HFFc6 (cell line): ENCODE data around the gene CALHM3. TPM values are rescaled to one million over a fixed set of nuclear protein-coding genes. Genes with fewer than 3 reads are reported as not detected.

ENCODE experiments used
- DNase-seq: peaks from one replicate; pipeline ENCODE4 v3.0.0-alpha.2; 2018
- H3K27ac Mint-ChIP-seq: 2 replicates; pipeline ENCODE4 v1.8.0; 2020; ENCODE audit warnings: mild to moderate bottlenecking, mixed read lengths
- H3K27me3 Mint-ChIP-seq: 2 replicates; pipeline ENCODE4 v1.8.0; 2021; ENCODE audit warnings: mild to moderate bottlenecking, moderate library complexity, mixed read lengths; ENCODE audit not compliant: insufficient read depth
- H3K36me3 Mint-ChIP-seq: 2 replicates; pipeline ENCODE4 v1.8.0; 2021; ENCODE audit warnings: low read depth, mixed read lengths
- H3K4me1 Mint-ChIP-seq: 2 replicates; pipeline ENCODE4 v1.8.0; 2020; ENCODE audit warnings: low read depth, mixed read lengths
- H3K4me3 Mint-ChIP-seq: 2 replicates; pipeline ENCODE4 v1.8.0; 2020; ENCODE audit warnings: mild to moderate bottlenecking, moderate library complexity, mixed read lengths
- H3K9me3 Mint-ChIP-seq: 2 replicates; pipeline ENCODE4 v1.8.0; 2020; ENCODE audit warnings: mild to moderate bottlenecking, mixed read lengths
- CTCF ChIP-seq: fragments of 200-600 bp; sonication (generic); IDR thresholded peaks from 2 replicates; pipeline ENCODE4 v1.5.0; 2021; ENCODE audit warnings: antibody characterized with exemption, mild to moderate bottlenecking
- total RNA-seq, 6 experiments: library from RNA; stranded (reverse); fragmentation: NEBNext Ultra II Directional; extraction: Animal tissue kit (Norgen Biotek cat#: 25700); gene quantifications; 2 replicates in 1 of 6; 3 replicates in 5 of 6; pipeline ENCODE4 v1.2.3, GENCODE V29; 2021

The CALHM3 gene
- total RNA-seq, 6 experiments from 2014 or later, result 0.09 TPM; not detected in 5

- Mint-ChIP-seq H3K9me3 (peaks cover 18% of the 10 kb centered on the region), H3K4me3 (no peak overlapping the region), H3K36me3 (peaks cover 16% of the 10 kb centered on the region), H3K27ac (no peak overlapping the region), H3K27me3 (peaks cover 27% of the 10 kb centered on the region), H3K4me1 (peaks cover 8% of the 10 kb centered on the region)
- TF ChIP-seq CTCF, result no peak
- no peak for DNase-seq
These were observed 40.8 kb upstream of the CALHM3 start for GRCh38 chr10:103519798-103520197.

DNA sequence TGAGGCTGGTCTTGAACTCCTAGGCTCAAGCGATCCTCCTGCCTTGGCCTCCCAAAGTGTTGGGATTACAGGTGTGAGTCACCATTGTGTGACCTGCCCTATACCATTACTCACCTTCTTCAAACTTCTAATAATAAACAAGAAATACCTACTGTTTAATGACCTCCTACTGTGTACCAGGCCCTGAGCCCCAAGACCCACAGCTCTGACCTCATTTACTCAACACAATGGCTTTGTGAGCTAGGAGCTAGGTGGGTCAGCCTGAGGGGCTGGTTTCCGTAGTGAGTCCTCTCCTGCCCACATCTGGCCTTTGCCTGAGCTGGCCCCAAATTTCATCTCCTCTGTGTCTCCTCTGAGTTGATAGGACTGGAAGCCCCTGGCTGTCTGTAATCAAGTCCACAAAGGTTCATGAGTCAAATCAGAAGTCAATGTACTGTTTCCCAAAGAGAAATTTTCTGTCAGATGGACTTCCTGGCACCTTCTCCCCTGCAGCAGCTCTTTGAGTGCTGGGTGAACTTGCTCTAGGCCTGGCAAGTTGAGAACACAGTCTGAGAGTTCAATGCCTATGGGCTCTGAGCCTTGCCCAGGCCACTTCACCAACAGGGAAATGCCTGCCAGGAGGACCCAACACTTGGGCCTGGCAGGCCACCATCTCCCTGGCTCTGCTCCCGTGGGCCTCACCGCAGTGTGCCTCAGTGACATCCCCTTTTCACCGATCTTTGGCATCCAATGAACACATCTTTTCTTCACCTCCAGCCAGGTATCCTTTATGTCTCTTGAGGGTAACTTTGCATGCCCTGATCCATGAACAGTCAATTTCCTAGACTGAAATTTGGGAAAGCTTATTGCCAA, 38.4 kb upstream of the CALHM3 start:
- H3K4me3 Mint-ChIP-seq, result no peak overlapping the region
- H3K27ac Mint-ChIP-seq, result no peak overlapping the region
- H3K9me3 Mint-ChIP-seq, result peaks cover 18% of the 10 kb centered on the region
- H3K36me3 Mint-ChIP-seq, result peaks cover 13% of the 10 kb centered on the region
- peaks cover 26% of the 10 kb centered on the region for H3K27me3 Mint-ChIP-seq
- no peak for TF ChIP-seq CTCF
- no peak for DNase-seq
- peaks cover 8% of the 10 kb centered on the region for H3K4me1 Mint-ChIP-seq

DNA sequence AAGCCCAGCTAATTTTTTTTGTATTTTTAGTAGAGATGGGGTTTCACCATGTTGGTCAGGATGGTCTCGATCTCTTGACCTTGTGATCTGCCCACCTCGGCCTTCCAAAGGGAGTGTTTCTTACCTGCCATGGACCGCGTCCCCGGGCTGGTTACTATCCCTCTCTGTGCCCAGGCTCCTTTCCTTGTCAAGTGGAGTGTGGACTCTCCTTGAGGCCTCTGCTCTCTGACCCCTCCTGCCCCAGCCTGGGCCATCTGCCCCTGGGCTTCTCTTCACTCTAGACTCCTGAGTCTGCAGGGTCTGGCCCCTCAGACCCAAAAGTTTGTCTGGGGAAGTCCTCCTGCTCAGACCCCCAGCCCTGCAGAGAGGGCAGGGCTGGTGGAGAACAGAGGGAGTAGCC, 35.2 kb upstream of the CALHM3 start:
- TF ChIP-seq CTCF, result no peak
- Mint-ChIP-seq H3K27me3 (peaks cover 38% of the 10 kb centered on the region), H3K9me3 (no peaks in the 10 kb centered on the region), H3K36me3 (no peaks in the 10 kb centered on the region), H3K27ac (no peak overlapping the region), H3K4me3 (no peak overlapping the region), H3K4me1 (peaks cover 8% of the 10 kb centered on the region)
- no peak for DNase-seq

- H3K4me3 Mint-ChIP-seq, result no peak overlapping the region
- peaks cover 8% of the 10 kb centered on the region for H3K4me1 Mint-ChIP-seq
- H3K9me3 Mint-ChIP-seq, result no peaks in the 10 kb centered on the region
- H3K27ac Mint-ChIP-seq, result no peak overlapping the region
- H3K36me3 Mint-ChIP-seq, result no peaks in the 10 kb centered on the region
- TF ChIP-seq CTCF, result no peak
- no peak for DNase-seq
- peaks cover 38% of the 10 kb centered on the region for H3K27me3 Mint-ChIP-seq
These were observed 34.5 kb upstream of the CALHM3 start for GRCh38 chr10:103513380-103514060.

DNA sequence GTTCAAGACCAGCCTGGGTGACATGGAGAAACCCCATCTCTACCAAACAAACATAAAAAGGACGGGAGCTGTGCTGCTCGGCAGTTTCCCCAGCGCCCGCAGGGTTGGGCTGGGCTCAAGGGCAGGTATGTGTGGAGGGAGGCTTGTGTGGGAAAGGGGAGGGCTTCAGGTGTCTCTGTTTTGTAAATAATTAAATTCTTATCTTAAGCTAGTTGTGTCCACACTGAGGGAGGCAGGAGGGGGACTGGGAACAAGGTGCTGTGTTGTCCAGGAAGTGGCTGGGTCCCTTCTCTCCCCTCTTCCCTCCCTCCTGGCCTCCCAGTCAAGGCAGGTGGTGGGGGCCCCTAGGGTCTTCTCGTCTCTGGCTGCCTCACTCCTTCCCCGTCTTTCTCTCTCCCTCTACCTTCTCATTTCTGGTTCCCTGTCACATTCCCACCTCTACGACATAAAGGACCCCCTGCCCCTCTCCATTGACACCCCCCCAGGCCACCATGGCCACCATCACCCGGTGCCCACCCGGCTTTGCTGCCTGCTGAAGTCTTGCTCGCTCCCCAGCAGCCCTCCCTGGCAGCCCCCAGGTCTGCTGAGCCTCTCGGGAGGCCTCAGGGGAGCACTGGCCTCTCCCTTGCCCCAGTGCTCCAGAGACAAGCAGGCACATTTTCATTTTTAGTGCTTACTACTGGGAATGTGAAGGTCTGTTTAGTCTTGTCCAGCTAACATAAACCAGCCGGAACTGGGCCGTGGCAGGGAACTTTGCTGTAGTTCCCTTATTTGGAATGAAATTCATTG, 33.7 kb upstream of the CALHM3 start:
- H3K9me3 Mint-ChIP-seq, result no peaks in the 10 kb centered on the region
- H3K27me3 Mint-ChIP-seq, result peaks cover 40% of the 10 kb centered on the region
- no peaks in the 10 kb centered on the region for H3K36me3 Mint-ChIP-seq
- H3K4me1 Mint-ChIP-seq, result peaks cover 8% of the 10 kb centered on the region
- DNase-seq, result no peak
- no peak overlapping the region for H3K27ac Mint-ChIP-seq
- H3K4me3 Mint-ChIP-seq, result no peak overlapping the region
- TF ChIP-seq CTCF, result no peak
